Hematopoietic multipotent progenitor cell treated with erythropoietin and hydrocortisone succinate and interleukin-3 and kit ligand, for 4 days (in vitro differentiated cells): ENCODE measurements around the gene ZFAND3.

Source experiments
- DNase-seq: peaks from one replicate; pipeline ENCODE4 v3.0.0-alpha.2; 2015

The ZFAND3 gene

GRCh38 chr6:38055203-38055589, 235.7 kb downstream of the ZFAND3 start:
- no peak for DNase-seq

GRCh38 chr6:38056361-38056760, 236.8 kb downstream of the ZFAND3 start:
- no peak for DNase-seq

- DNase-seq = no peak
Observed at GRCh38 chr6:38057994-38058393, 238.5 kb downstream of the ZFAND3 start.

- DNase-seq = no peak
Observed at GRCh38 chr6:38062066-38062465, 242.5 kb downstream of the ZFAND3 start.

- no peak for DNase-seq
Observed at GRCh38 chr6:38063973-38064372, 244.4 kb downstream of the ZFAND3 start.

GRCh38 chr6:38064431-38064830, 244.9 kb downstream of the ZFAND3 start:
- DNase-seq = no peak

GRCh38 chr6:38065734-38066305, 246.3 kb downstream of the ZFAND3 start:
- DNase-seq = no peak

GRCh38 chr6:38067263-38067980, 247.9 kb downstream of the ZFAND3 start:
- DNase-seq = peak; percentile 14

GRCh38 chr6:38068854-38069590, 249.5 kb downstream of the ZFAND3 start:
- DNase-seq = no peak

- DNase-seq = no peak
Observed at GRCh38 chr6:38077488-38078030, 258.0 kb downstream of the ZFAND3 start.

- no peak for DNase-seq
Observed at GRCh38 chr6:38078671-38079070, 259.1 kb downstream of the ZFAND3 start.

GRCh38 chr6:38079107-38079506, 259.6 kb downstream of the ZFAND3 start:
- DNase-seq = no peak

- no peak for DNase-seq
Observed at GRCh38 chr6:38079537-38079936, 260.0 kb downstream of the ZFAND3 start.

GRCh38 chr6:38080360-38080759, 260.8 kb downstream of the ZFAND3 start:
- no peak for DNase-seq

- peak; percentile 33 for DNase-seq
Observed at GRCh38 chr6:38080889-38081288, 261.4 kb downstream of the ZFAND3 start.

GRCh38 chr6:38085031-38085430, 265.5 kb downstream of the ZFAND3 start:
- DNase-seq = no peak

GRCh38 chr6:38086346-38086745, 266.8 kb downstream of the ZFAND3 start:
- DNase-seq = no peak

- no peak for DNase-seq
Observed at GRCh38 chr6:38088010-38088409, 268.5 kb downstream of the ZFAND3 start.

GRCh38 chr6:38088829-38089228, 269.3 kb downstream of the ZFAND3 start:
- peak; percentile 19 for DNase-seq

- DNase-seq = no peak
Observed at GRCh38 chr6:38091613-38092012, 272.1 kb downstream of the ZFAND3 start.

- no peak for DNase-seq
Observed at GRCh38 chr6:38092465-38092864, 272.9 kb downstream of the ZFAND3 start.

GRCh38 chr6:38092964-38093363, 273.4 kb downstream of the ZFAND3 start:
- no peak for DNase-seq

GRCh38 chr6:38095054-38095453, 275.5 kb downstream of the ZFAND3 start:
- DNase-seq = no peak

- DNase-seq = no peak
Observed at GRCh38 chr6:38099221-38099620, 279.7 kb downstream of the ZFAND3 start.
